HG03135 (cell line): Measurements from ENCODE around the gene IGFBP3.

Source experiments
- ATAC-seq: cut with Tn5 transposase; IDR thresholded peaks from one replicate; pipeline ENCODE4 v1.9.1; 2021; ENCODE audit warnings: mild to moderate bottlenecking, moderate library complexity; ENCODE audit not compliant: unreplicated experiment

Gene IGFBP3

DNA sequence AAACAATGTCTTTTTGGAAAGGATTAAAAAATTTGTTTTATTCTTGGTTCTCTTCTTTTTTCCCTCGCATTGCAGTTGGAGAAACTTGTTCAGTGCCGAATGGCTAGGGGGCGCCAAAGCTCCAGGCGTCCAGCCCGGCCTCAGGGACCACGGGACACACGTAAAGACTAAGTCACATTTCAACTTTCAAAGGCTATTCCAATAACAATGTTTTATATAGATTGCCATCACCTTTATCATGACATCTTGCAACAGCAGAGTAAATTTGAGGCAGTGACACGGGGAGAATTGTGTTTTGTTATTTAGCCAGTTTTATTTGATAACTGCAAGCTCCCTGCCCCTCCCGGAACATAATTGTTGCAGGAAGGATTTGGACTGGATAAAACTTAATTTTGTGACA, 2.2 kb upstream of the IGFBP3 start:
- ATAC-seq = no peak

- no peak for ATAC-seq
Observed at GRCh38 chr7:45922810-45923209, 1.7 kb upstream of the IGFBP3 start.

DNA sequence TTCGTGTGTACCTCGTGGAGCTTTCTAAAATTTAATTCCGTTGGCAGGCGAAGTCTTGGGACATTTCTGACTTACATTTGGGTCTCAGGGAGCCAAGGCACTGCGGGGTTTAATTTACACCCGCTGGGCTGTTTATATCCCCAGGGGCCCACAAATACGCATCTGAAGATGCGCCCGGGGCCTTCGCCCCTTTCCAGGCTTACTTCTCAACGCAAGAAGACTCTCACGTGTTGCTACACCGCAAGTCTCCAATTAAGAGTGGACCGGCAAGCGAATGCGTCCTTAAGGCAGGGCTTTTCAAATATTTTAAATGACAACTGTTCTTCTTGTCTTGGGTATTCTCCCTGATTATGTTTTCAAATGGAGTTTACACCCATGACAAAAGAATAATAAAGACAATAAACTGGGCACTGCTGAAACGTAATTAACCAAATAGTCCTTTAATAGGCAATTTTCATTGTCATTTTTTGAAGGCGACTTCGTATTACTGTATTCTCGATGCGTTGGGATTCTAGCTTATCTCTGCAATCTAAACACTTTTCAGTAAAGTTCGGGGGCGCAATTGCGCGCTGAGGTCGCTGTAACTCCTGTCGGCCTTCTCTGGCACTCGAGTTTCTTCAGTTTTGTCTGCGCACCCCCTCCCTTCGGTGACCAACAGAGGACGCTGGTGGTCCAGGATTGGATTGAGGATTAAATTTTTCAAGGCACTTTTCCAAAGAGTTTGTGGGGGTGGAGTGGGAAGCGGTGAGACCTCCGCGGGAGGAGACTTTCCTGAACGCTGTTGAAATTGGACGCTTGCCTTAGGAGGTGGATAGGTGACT, 837 bp upstream of the IGFBP3 start:
- no peak for ATAC-seq

GRCh38 chr7:45921381-45921698, 268 bp upstream of the IGFBP3 start:
- ATAC-seq = no peak

DNA sequence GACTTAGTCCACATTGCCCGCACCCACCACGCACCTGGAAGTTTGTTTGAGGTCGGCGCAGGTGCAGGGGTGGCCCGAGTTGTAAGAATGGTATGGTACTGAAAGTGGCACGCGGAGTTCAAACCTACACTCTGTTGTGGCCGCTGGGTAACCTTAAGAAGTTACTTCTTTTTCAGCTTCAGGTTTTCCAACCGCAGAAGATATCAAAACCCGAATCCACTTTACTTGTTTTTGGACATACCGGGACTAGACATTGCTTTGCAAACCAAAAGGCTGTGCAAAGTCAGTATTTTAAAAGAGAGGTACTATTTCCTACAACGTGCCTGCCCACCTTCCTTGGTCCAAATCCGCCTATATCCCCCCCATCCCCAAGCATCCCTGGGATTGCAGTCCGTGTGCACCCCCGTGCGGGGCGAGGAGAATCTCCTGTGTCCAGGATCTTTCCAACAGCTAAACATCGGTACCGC, 1.0 kb downstream of the IGFBP3 start:
- ATAC-seq = no peak

GRCh38 chr7:45919231-45919784, 1.8 kb downstream of the IGFBP3 start:
- no peak for ATAC-seq

GRCh38 chr7:45918556-45918955, 2.5 kb downstream of the IGFBP3 start:
- ATAC-seq = no peak

GRCh38 chr7:45917658-45918057, 3.4 kb downstream of the IGFBP3 start:
- ATAC-seq = peak; percentile 72

DNA sequence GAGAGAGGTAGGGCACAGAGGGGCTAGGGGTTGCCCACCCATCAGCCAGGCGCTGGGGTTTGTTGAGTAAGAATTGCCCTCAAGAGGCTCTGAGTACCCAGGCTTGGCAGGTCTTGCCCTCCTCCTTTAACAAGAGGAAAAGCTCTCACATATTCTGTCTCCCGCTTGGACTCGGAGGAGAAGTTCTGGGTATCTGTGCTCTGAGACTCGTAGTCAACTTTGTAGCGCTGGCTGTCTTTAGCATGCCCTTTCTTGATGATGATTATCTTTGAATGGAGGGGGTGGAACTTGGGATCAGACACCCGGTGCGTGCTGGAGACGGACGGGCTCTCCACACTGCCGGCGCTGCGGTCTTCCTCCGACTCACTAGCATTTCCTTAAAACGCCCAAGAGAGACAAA, 4.0 kb downstream of the IGFBP3 start:
- no peak for ATAC-seq

GRCh38 chr7:45915606-45916005, 5.5 kb downstream of the IGFBP3 start:
- ATAC-seq = no peak

DNA sequence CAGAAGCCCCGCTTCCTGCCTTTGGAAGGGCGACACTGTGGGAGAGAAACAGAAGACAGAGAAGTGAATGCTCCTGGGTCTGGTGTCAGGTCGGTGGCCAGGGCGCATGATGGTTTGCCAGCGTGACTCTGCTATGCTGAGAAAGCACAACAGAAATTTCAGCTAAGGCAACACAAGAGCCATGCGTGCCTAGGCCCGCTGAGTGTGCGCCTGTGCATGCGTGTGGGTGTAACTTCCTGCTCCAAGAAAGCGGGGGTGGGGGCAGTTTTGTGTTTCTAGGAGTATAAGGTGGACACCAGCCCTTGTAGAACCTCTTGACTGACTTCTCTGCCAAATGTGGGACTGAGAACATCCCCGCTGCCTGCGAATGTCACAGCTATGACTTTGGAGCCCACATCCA, 6.2 kb downstream of the IGFBP3 start:
- ATAC-seq = no peak

DNA sequence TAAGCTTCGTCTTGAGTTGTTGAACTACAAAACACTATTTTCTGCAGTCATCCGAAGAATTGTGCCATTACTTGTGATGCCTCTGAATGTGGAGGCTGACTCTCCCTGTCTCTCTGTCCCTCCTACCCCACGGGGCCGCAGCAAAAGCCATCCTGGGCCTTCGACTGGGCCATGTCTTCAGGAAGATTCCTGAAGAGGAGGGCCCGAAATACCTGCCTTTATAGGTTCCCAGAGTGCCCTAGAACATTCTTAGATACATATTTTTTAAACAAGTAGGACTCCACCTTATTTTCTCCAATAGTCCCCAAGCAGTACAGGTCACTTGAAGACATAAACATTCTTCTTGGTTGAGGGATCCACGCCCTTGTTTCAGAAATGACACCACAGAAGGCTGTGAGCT, 8.1 kb downstream of the IGFBP3 start:
- ATAC-seq = no peak

GRCh38 chr7:45911311-45911710, 9.8 kb downstream of the IGFBP3 start:
- ATAC-seq = no peak

- no peak for ATAC-seq
Observed at GRCh38 chr7:45910855-45911254, 10.2 kb downstream of the IGFBP3 start.

- ATAC-seq = no peak
Observed at GRCh38 chr7:45909561-45909960, 11.5 kb downstream of the IGFBP3 start.

DNA sequence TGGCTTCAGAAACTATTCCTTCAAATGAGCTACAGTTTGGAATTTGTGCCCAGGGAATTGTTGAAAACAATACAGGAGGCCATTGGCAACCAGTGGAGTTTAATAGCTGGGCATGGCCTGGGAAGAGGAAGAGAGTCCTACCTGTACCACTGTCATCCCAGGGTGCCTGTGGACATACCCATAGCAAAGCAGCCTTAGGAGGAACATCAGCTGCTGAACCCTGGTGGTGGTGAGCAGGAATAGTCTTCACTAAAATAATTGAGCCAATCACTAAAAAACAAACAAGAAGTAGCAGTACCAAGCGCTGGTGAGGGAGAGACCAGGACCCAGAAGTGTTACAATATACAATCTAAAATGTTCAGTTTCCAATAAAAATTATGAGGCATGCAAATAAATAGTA, 18.3 kb downstream of the IGFBP3 start:
- ATAC-seq = no peak

GRCh38 chr7:45901566-45901965, 19.5 kb downstream of the IGFBP3 start:
- no peak for ATAC-seq

GRCh38 chr7:45898222-45898621, 22.9 kb downstream of the IGFBP3 start:
- no peak for ATAC-seq

DNA sequence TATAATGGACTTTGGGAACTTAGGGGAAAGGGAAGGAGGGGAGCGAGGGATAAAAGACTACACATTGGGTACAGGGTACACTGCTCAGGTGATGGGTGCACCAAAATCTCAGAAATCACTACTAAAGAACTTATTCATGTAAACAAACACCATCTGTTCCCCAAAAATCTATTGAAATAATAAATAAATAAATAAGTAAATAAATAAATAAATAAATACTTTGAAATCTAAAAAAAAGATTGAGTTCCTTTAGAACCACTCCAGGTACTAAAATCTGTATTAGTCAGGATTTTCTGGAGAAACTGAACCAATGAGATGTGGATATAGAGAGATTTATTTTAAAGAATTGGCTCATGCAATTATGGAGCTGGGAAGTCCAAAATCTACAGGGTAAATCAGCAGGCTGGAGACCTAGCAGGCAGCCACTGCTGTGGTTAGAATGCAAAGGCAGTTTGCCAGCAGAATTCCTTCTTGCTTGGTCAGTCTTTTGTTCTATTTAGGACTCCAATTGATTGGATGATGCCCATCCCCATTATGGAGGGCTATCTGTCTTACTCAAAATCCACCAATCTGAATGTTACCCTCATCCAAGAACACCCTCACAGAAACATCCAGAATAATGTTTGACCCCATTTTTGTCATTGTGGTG, 23.9 kb downstream of the IGFBP3 start:
- no peak for ATAC-seq

- ATAC-seq = no peak
Observed at GRCh38 chr7:45894665-45895062, 26.4 kb downstream of the IGFBP3 start.

DNA sequence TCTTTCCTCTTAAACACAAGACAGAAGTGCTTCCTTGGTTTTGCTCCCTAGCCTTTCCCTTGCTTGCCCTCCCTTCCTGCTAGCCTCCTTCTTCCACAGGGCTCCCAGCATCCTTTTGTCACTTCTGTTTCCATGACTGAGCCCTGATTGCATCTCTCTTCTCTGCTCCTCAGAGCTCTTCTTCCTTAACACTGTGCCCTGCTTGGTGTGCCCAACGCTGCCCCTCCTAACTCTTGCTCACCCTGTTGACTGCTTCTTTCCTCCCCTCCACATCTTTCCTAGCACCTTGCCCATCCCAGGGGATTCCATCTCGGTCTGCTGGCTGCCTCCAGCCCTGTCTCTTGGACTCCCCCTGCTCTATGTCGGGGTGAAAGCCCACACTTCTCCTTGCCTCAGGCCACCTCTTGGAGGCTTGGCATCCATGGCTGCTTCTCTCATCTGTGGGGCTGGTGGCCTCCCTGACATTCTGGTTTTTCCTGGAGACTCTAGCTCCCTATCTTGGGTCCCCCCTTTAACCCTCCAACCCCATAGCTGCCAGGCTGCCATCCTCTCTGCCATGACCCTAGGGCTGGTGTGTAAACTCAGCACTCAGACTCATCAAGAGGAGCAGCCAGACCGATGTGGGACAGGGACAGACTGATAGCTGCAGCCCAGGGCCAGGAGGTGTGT, 26.9 kb downstream of the IGFBP3 start:
- no peak for ATAC-seq
